Psoas muscle (tissue), 8 donors: ENCODE data around the gene ZBTB24. TPM values are rescaled to one million over a fixed set of nuclear protein-coding genes. Genes with fewer than 3 reads are reported as not detected.

Source experiments
- ATAC-seq, 4 donors: fragments of 200-7000 bp; cut with Tn5 transposase; one replicate each; pipeline ENCODE4 v1.9.1; 2020; ENCODE audit warnings: moderate library complexity in 3 of 4, mild to moderate bottlenecking in 2 of 4
- DNase-seq, 2 donors: peaks; one replicate each; pipeline ENCODE4 v3.0.0-alpha.2; 2020
- H3K27ac ChIP-seq: fragments of 200-600 bp; one replicate; pipeline ENCODE4 v1.8.0; 2022
- H3K27me3 ChIP-seq, 3 donors: fragments of 200-600 bp in 1 of 3; one replicate each; pipeline versions ENCODE4 v1.6.1 to v1.8.0; 2013 to 2022; ENCODE audit warnings: low read length in 2 of 3, mild to moderate bottlenecking in 2 of 3, moderate library complexity in 1 of 3; ENCODE audit not compliant: insufficient read depth in 3 of 3
- H3K36me3 ChIP-seq, 2 donors: fragments of 200-600 bp in 1 of 2; one replicate each; pipeline versions ENCODE4 v1.6.1 to v1.8.0; 2013 to 2022; ENCODE audit warnings: low read depth in 1 of 2, mild to moderate bottlenecking in 1 of 2, moderate library complexity in 1 of 2; ENCODE audit not compliant: insufficient read depth in 1 of 2
- H3K4me1 ChIP-seq: fragments of 200-600 bp; one replicate; pipeline ENCODE4 v1.8.0; 2022
- H3K4me3 ChIP-seq: fragments of 200-600 bp; one replicate; pipeline ENCODE4 v1.8.0; 2022; ENCODE audit warnings: mild to moderate bottlenecking
- H3K9me3 ChIP-seq: fragments of 200-600 bp; one replicate; pipeline ENCODE4 v1.8.0; 2022
- CTCF ChIP-seq: fragments of 200-600 bp; IDR thresholded peaks from one replicate; pipeline ENCODE4 v1.8.0; 2022; ENCODE audit warnings: antibody characterized with exemption
- WGBS, 3 donors: extraction: QIAGEN DNeasy Blood & Tissue Kit; methylation state at CpG; one replicate each; pipeline versions ENCODE4 v1.1.6 to v1.1.7; 2013; 5-methylcytosine and 5-hydroxymethylcytosine counted together
- intact Hi-C, 2 donors: fragments of 100-400 bp; cut with DNase I; formaldehyde crosslinking; loops; one replicate each; pipeline versions ENCODE4 v1.11.0 to v1.14.2; 2022
- long read RNA-seq, 2 donors: library from polyadenylated mRNA; unstranded; transcript quantifications; one replicate each; pipeline ENCODE4 v2.0.0, GENCODE V29; 2021
- polyA plus RNA-seq, 3 donors: library from polyadenylated mRNA; stranded (reverse); fragments of 200-250 nt; gene quantifications; one replicate each; pipeline ENCODE4 v1.2.3, GENCODE V29; 2013
- total RNA-seq, 4 donors: library from RNA; stranded (reverse); fragmentation: NEBNext Ultra II Directional in 2 of 4; extraction: Animal tissue kit (Norgen Biotek cat#: 25700) in 2 of 4; gene quantifications; one replicate each; pipeline versions ENCODE4 v1.2.1 to v1.2.4, GENCODE V29; 2021 to 2023
- donor health status: healthy with polysubstance abuse.
- donor health status: DM: no; HTN: no; CAD: no; lungs with moderate emphysema.
- donor health status: Bipolar disorder and iron deficiency.
- donor health status: healthy.
- donor health status: DM: yes; HTN: yes; CAD: no.
- donor health status: DM: no; HTN: no; CAD: no.
- donor health status: DM: no; HTN: no; CAD: no.
- donor health status: DM: yes; HTN: yes; CAD: no.

The ZBTB24 gene
- total RNA-seq = 1 to 10 TPM; 4.4 to 5.8 (median 5.4) TPM
- polyA plus RNA-seq = 1 to 10 TPM; 2.3 to 5.5 (median 2.6) TPM
- long read RNA-seq, donor 1, full-length matches to known transcripts = 3 of 5 reads
- long read RNA-seq, donor 1, partial matches to known transcripts = 1 of 5 reads
- long read RNA-seq, donor 1, other reads (novel, unspliced or antisense) = 1 of 5 reads
- long read RNA-seq, donor 2, full-length matches to known transcripts = 5 of 10 reads
- long read RNA-seq, donor 2, partial matches to known transcripts = 1 of 10 reads
- long read RNA-seq, donor 2, other reads (novel, unspliced or antisense) = 4 of 10 reads

DNA sequence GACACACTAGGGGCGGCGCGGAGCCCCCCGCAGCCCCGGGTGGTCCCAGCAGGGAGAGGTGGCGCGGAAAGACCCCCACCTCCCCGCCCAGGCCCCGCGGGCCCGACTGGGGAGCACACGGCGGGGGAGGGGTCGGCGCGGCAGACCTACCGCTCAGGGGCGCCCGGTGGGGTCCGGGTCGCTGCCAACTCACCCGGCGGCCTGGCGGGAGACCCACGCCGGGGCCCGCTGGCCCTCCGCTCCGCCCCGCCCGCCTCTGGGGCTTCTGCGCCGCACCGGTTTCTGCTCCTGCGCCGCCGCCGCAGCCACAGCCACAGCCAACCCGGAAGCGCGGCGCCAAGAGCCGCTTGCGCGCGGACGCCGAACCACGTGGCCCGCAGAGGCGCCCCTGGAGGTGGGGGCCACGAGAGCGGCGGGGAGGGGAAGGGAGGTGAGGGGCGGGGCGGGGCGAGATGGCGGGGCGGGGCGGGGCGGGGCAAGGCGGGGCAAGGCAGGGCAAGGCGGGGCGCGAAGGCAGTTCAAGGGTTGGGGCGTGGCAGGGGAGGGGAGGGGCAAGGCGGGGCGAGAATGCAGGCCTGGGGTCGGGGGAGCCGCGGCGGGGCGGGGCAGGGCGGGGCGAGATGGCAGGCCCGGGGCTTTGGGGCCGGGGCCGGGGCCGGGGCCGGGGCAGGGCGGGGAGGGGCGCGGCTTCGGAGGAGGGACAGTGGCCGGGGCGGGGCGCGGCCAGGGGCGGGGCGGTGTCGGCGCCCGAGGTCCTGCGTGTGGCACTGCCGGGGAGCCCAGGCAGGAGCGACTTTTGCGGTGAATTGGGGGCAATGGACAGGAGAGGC, at the start of gene ZBTB24:
Gene ZBTB24, minus strand, starts transcription at position 315 of the 830 bp plus-strand sequence. CDS start 1,193 bp downstream, outside the sequence.
- H3K9me3 ChIP-seq = no peaks in the 10 kb centered on the region
- intact Hi-C loops = loop anchor here in 1 of 2 donors (2.0 kb wide), 1 partner anchor 42 kb away; the partner anchor contains the start of genes PPIL6 and SMPD2
- H3K27ac ChIP-seq = peak within 1 kb of the TSS; percentile 91
- no peaks in the 10 kb centered on the region for H3K27me3 ChIP-seq
- no peak for TF ChIP-seq CTCF
- H3K36me3 ChIP-seq = peaks cover 6 to 27% of the 10 kb centered on the region in 2 donors
- DNase-seq = peak; percentile 92 to 96
- ATAC-seq = peak; percentile 94 to 96 (median 96)
- peak within 1 kb of the TSS; percentile 96 for H3K4me3 ChIP-seq
- 1% methylated on average over 40 to 87 of the region's 97 CpGs for WGBS, 3 donors
- peaks cover 38% of the 10 kb centered on the region for H3K4me1 ChIP-seq

DNA sequence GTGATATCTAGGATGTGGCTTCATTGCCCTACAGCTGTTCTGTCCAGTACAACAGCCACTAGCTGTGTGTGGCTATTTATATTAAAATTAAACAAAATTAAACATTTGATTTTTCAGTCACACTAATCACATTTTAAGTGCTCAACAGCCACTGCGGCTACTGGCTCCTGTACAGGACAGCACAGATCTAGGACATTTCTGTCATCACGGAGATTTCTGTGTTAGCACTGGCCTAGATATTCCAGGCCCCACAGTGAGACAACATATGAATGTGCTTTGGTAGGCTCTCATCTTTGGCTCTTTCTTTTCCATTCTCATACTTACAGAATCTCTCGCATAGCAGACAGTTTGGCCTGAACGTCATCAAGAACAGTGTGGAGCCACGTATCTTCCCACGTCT, 48.4 kb upstream of the ZBTB24 start:
- Histone ChIP-seq H3K27ac (no peak overlapping the region), H3K4me3 (no peak overlapping the region), H3K9me3 (no peaks in the 10 kb centered on the region), H3K27me3 (no peaks in the 10 kb centered on the region), H3K36me3 (peaks cover 0 to 4% of the 10 kb centered on the region in 2 donors), H3K4me1 (no peaks in the 10 kb centered on the region)
- intact Hi-C loops = no loop called here
- DNase-seq (no peak), ATAC-seq (no peak)
- TF ChIP-seq CTCF = no peak
- 69 to 86% (median 79%) methylated on average over 6 of the region's 6 CpGs for whole genome bisulfite sequencing, 3 donors

DNA sequence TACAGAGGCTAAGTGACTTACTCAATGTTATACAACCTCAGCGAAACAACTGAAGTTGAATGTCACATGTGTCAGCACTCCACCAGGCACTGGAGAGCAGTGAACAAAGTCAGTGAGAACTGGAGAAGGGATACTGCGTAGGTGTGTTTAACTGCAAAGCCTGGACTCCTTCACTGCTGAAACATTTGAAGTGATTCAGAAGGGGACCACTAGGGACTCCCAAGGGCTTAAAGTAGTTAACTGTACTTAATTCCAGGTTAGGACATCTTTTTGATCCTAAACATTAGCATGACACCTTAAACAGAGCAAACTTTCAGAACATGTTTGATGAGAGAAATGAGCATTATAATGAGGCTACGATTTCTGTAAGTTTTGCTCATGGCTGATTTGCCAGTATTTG, 45.0 kb upstream of the ZBTB24 start:
- intact Hi-C loops = loop anchor here (5.0 to 10.0 kb wide), 2 partner anchors 509 to 527 kb away; no protein-coding TSS in a partner anchor

More for the DNA sequence above, 45.0 kb upstream of the ZBTB24 start:
- DNase-seq (no peak), ATAC-seq (no peak)
- Histone ChIP-seq H3K27me3 (no peaks in the 10 kb centered on the region), H3K9me3 (peaks cover 10% of the 10 kb centered on the region), H3K27ac (no peak overlapping the region), H3K4me3 (no peak overlapping the region), H3K4me1 (no peaks in the 10 kb centered on the region), H3K36me3 (peaks cover 0 to 4% of the 10 kb centered on the region in 2 donors)
- WGBS, 3 donors = 88 to 95% (median 90%) methylated on average over 3 of the region's 3 CpGs
- no peak for TF ChIP-seq CTCF
